GM12892 (cell line): Measurements from ENCODE around the gene ZMIZ1.

Experiments
- POLR2A ChIP-seq: IDR thresholded peaks from 2 replicates; pipeline ENCODE4 v1.6.1; 2011; ENCODE audit warnings: low read depth, low read length, control low read depth
- POLR2AphosphoS5 ChIP-seq: IDR thresholded peaks from 2 replicates; pipeline ENCODE4 v1.6.1; 2011; ENCODE audit warnings: low read depth, low read length, control low read depth

DNA sequence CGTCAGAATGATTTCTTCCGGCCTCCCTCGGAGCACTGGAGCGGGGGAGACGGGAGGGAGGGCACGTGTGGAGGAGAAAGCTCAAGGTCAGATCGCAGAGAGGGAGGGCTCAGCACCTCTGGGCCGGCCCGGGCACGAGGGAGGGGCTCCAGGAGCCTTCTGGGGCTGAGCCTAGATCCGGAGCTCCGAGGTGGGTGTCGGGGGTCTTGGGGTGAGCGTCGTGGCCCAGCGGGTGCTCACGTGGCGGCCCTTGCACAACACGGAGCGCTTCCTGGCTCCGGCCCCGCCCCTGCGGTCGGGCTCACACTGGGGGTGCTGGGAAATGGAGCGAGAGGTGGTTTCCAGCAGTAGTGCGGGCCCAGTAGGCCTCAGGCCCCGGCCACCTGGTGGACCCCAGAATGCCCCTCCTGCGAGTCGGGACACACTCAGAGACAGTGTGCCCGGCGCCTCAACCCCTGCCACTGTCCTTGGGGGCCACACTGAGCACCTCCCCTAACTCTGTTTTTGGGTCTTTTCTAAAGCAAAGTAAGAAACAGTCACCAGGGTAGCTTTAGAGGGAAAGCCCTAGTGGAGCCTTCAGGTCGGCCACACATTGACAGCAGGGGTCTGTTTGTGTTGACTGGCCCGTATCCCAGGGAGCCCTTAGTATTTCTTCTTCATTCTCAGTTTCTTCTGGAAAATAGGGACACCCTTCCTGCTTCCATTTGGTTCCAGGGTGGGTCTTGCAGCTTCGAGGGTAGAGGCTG lies 279.3 kb downstream of the ZMIZ1 start:
- TF ChIP-seq POLR2A = no peak; the same call in 1 of the 2 replicates
- no peak; the same call in 1 of the 2 replicates for TF ChIP-seq POLR2AphosphoS5
